Liver (tissue), 3 donors: ENCODE data around the gene PTGDR.

ENCODE experiments used
- CTCF ChIP-seq: fragments of 150-350 bp; IDR thresholded peaks from 2 replicates; pipeline ENCODE4 v1.5.1; 2017; ENCODE audit warnings: improper control_type of control experiment, low read depth, low read length; ENCODE audit not compliant: missing input control
- JUND ChIP-seq, 2 donors: IDR thresholded peaks; 2 replicates each; pipeline ENCODE4 v1.6.1; 2016; ENCODE audit warnings: antibody characterized with exemption in 2 of 2
- MAX ChIP-seq: IDR thresholded peaks from 2 replicates; pipeline ENCODE4 v1.6.1; 2016; ENCODE audit warnings: antibody characterized with exemption
- REST ChIP-seq: IDR thresholded peaks from 2 replicates; pipeline ENCODE4 v1.6.1; 2016; ENCODE audit warnings: antibody characterized with exemption, mild to moderate bottlenecking
- YY1 ChIP-seq: IDR thresholded peaks from 2 replicates; pipeline ENCODE4 v1.6.1; 2016; ENCODE audit warnings: antibody characterized with exemption, mild to moderate bottlenecking
- donor health status: healthy.
- donor health status: healthy.

- no peak for TF ChIP-seq CTCF
- TF ChIP-seq YY1: no peak
- TF ChIP-seq JUND (IDR thresholded peaks at IDR 0.05): no peak
- no peak for TF ChIP-seq REST
- TF ChIP-seq MAX: no peak
Observed at GRCh38 chr14:52259434-52259833, 8.1 kb upstream of the PTGDR start.
